A673 (cell line): ENCODE results near the gene OR14I1.

Experiments
- CTCF ChIP-seq: fragments of 300-800, 200-600 bp; sonication (generic); conservative IDR thresholded peaks from 2 replicates; pipeline ENCODE4 v1.5.1; 2017; ENCODE audit warnings: low read depth, mild to moderate bottlenecking, antibody characterized with exemption, low read length, moderate library complexity, mixed read lengths
- EZH2 ChIP-seq: fragments of 200-600 bp; sonication (generic); IDR thresholded peaks from 2 replicates; pipeline ENCODE4 v1.6.1; 2017; ENCODE audit warnings: borderline replicate concordance, low read depth, mild to moderate bottlenecking, mixed read lengths, antibody characterized with exemption, low read length; ENCODE audit not compliant: poor library complexity, severe bottlenecking

- TF ChIP-seq EZH2 (no peak), CTCF (no peak)
Measured at GRCh38 chr1:248696774-248697173, 5.8 kb downstream of the OR14I1 start.
